ENCODE results near the gene PIP5K1B. TPM values are rescaled to one million over a fixed set of nuclear protein-coding genes. Genes with fewer than 3 reads are reported as not detected.
A peak's percentile ranks its signal among the peaks of the same experiment; 100 is the strongest.

Gene PIP5K1B
- total and polyA plus RNA-seq, 2 of the 13 experiments (the other 11 are each of a cell fraction or from before 2014, with no cell fraction given) = 15.8 to 17.5 TPM

DNA sequence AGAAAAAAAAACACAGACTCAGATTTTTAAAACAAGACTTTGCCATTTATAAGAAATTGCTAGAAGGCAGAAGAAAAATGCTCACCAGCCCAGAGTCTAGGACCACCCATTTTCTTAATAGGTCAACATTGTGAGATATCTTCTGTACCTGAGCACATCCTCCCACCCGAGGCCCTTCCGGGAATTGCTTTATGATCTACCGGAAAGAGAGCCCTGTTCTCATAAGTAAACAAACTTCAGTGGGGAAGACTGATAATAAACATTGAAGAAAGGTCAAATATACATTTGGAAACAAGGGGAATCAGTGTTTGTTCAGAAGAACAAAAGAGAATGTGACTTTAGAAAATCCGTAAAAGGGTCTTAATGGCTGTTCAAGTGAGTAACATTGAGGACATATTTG is 264.5 kb downstream of the PIP5K1B start (continued):
- no peak for TF ChIP-seq ESRRA (CRISPR knock-in tag; IDR thresholded peaks at IDR 0.05; ENCODE audit: low read depth)
- TF ChIP-seq, protein P1, sequence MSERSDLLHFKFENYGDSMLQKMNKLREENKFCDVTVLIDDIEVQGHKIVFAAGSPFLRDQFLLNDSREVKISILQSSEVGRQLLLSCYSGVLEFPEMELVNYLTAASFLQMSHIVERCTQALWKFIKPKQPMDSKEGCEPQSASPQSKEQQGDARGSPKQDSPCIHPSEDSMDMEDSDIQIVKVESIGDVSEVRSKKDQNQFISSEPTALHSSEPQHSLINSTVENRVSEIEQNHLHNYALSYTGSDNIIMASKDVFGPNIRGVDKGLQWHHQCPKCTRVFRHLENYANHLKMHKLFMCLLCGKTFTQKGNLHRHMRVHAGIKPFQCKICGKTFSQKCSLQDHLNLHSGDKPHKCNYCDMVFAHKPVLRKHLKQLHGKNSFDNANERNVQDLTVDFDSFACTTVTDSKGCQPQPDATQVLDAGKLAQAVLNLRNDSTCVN (CRISPR knock-in tag; IDR thresholded peaks at IDR 0.05; ENCODE audit: borderline replicate concordance) = no peak
- TF ChIP-seq, protein P2, sequence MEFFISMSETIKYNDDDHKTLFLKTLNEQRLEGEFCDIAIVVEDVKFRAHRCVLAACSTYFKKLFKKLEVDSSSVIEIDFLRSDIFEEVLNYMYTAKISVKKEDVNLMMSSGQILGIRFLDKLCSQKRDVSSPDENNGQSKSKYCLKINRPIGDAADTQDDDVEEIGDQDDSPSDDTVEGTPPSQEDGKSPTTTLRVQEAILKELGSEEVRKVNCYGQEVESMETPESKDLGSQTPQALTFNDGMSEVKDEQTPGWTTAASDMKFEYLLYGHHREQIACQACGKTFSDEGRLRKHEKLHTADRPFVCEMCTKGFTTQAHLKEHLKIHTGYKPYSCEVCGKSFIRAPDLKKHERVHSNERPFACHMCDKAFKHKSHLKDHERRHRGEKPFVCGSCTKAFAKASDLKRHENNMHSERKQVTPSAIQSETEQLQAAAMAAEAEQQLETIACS (CRISPR knock-in tag; IDR thresholded peaks at IDR 0.05) = no peak
- peak; percentile 87 for TF ChIP-seq GFI1 (CRISPR knock-in tag; IDR thresholded peaks at IDR 0.05; ENCODE audit: borderline replicate concordance)
- no peak for TF ChIP-seq HCFC1 (IDR thresholded peaks at IDR 0.05; ENCODE audit: low read depth, low read length)
- TF ChIP-seq ARID3A (IDR thresholded peaks at IDR 0.05; ENCODE audit: low read depth, low read length) = peak; percentile 74; the same call in 1 of the 2 replicates
- peak; percentile 90 for TF ChIP-seq HDAC2 (CRISPR knock-in tag; IDR thresholded peaks at IDR 0.05)
- no peak for TF ChIP-seq ZNF335 (CRISPR knock-in tag; IDR thresholded peaks at IDR 0.05)
- no peak for TF ChIP-seq TP53 (CRISPR knock-in tag; conservative IDR thresholded peaks at IDR 0.05)
- TF ChIP-seq ZSCAN29 (CRISPR knock-in tag; conservative IDR thresholded peaks at IDR 0.05) = no peak
- TF ChIP-seq HDAC6 (IDR thresholded peaks at IDR 0.05; ENCODE audit: low read depth, low read length) = no peak
- peak; percentile 76; the same call in 1 of the 2 replicates for TF ChIP-seq ZNF878 (CRISPR knock-in tag; IDR thresholded peaks at IDR 0.05)
- TF ChIP-seq, protein P3, sequence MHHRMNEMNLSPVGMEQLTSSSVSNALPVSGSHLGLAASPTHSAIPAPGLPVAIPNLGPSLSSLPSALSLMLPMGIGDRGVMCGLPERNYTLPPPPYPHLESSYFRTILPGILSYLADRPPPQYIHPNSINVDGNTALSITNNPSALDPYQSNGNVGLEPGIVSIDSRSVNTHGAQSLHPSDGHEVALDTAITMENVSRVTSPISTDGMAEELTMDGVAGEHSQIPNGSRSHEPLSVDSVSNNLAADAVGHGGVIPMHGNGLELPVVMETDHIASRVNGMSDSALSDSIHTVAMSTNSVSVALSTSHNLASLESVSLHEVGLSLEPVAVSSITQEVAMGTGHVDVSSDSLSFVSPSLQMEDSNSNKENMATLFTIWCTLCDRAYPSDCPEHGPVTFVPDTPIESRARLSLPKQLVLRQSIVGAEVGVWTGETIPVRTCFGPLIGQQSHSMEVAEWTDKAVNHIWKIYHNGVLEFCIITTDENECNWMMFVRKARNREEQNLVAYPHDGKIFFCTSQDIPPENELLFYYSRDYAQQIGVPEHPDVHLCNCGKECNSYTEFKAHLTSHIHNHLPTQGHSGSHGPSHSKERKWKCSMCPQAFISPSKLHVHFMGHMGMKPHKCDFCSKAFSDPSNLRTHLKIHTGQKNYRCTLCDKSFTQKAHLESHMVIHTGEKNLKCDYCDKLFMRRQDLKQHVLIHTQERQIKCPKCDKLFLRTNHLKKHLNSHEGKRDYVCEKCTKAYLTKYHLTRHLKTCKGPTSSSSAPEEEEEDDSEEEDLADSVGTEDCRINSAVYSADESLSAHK (CRISPR knock-in tag; IDR thresholded peaks at IDR 0.05; ENCODE audit: borderline replicate concordance) = no peak
- peak; percentile 98 for TF ChIP-seq BCL6 (CRISPR knock-in tag; IDR thresholded peaks at IDR 0.05)
- TF ChIP-seq CREB1 (IDR thresholded peaks at IDR 0.05) = no peak
- peak; percentile 65 for TF ChIP-seq CREB1 (CRISPR knock-in tag; IDR thresholded peaks at IDR 0.05)
- no peak for TF ChIP-seq NFRKB (IDR thresholded peaks at IDR 0.05)
- no peak for TF ChIP-seq PAX8 (CRISPR knock-in tag; IDR thresholded peaks at IDR 0.05; ENCODE audit: borderline replicate concordance)
- no peak for TF ChIP-seq SNAI1 (CRISPR knock-in tag; IDR thresholded peaks at IDR 0.05; ENCODE audit: borderline replicate concordance)
- no peak for TF ChIP-seq CBX2 (IDR thresholded peaks at IDR 0.05; ENCODE audit: low read depth, low read length)
- no peak for TF ChIP-seq CBX2 (CRISPR knock-in tag; IDR thresholded peaks at IDR 0.05; ENCODE audit: low read depth)
- TF ChIP-seq REL (CRISPR knock-in tag; conservative IDR thresholded peaks at IDR 0.05) = no peak
- TF ChIP-seq CHD4 (IDR thresholded peaks at IDR 0.05; ENCODE audit: borderline replicate concordance, low read length) = no peak
- TF ChIP-seq, protein P4, sequence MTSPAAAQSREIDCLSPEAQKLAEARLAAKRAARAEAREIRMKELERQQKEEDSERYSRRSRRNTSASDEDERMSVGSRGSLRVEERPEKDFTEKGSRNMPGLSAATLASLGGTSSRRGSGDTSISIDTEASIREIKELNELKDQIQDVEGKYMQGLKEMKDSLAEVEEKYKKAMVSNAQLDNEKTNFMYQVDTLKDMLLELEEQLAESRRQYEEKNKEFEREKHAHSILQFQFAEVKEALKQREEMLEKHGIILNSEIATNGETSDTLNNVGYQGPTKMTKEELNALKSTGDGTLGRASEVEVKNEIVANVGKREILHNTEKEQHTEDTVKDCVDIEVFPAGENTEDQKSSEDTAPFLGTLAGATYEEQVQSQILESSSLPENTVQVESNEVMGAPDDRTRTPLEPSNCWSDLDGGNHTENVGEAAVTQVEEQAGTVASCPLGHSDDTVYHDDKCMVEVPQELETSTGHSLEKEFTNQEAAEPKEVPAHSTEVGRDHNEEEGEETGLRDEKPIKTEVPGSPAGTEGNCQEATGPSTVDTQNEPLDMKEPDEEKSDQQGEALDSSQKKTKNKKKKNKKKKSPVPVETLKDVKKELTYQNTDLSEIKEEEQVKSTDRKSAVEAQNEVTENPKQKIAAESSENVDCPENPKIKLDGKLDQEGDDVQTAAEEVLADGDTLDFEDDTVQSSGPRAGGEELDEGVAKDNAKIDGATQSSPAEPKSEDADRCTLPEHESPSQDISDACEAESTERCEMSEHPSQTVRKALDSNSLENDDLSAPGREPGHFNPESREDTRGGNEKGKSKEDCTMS (CRISPR knock-in tag; conservative IDR thresholded peaks at IDR 0.05) = no peak
